ENCODE measurements around the gene MACROD2. TPM values are rescaled to one million over a fixed set of nuclear protein-coding genes. Genes with fewer than 3 reads are reported as not detected.

The MACROD2 gene
- polyA plus RNA-seq, 1 donor from 2014 or later: 23.2 TPM

GRCh38 chr20:15143478-15143877 is 1148.2 kb downstream of the MACROD2 start:
- H3K9ac ChIP-seq (ENCODE audit: low read length): no peak overlapping the region
- H3K27me3 ChIP-seq (ENCODE audit: insufficient read depth, low read depth, low read length): no peaks in the 10 kb centered on the region
- H3K79me2 ChIP-seq (replicated peaks; ENCODE audit: insufficient read depth, low read length): no peaks in the 10 kb centered on the region
- no peaks in the 10 kb centered on the region for H4K20me1 ChIP-seq (ENCODE audit: insufficient read depth)
- H3F3A ChIP-seq (ENCODE audit: insufficient read depth, low read length, poor library complexity, severe bottlenecking): no peaks in the 10 kb centered on the region
- no peak overlapping the region for H2AFZ ChIP-seq (ENCODE audit: low read depth, low read length)
- H3K4me2 ChIP-seq (ENCODE audit: low read length): no peak overlapping the region
- no peak overlapping the region for H3K4me3 ChIP-seq (ENCODE audit: low read length)
- H3K9me2 ChIP-seq (ENCODE audit: insufficient read depth, low read length): no peaks in the 10 kb centered on the region
- no peaks in the 10 kb centered on the region for H3K36me3 ChIP-seq (ENCODE audit: insufficient read depth, low read length)
- no peaks in the 10 kb centered on the region for H3K9me3 ChIP-seq (ENCODE audit: low read length)
- no peak overlapping the region for H3K27ac ChIP-seq (ENCODE audit: low read length)
- TF ChIP-seq CTCF (IDR thresholded peaks at IDR 0.05; ENCODE audit: poor library complexity, severe bottlenecking) (no peak), RAD21 (conservative IDR thresholded peaks at IDR 0.05) (no peak), EZH2 (IDR thresholded peaks at IDR 0.05; ENCODE audit: borderline replicate concordance, insufficient read depth, low read length, poor library complexity, severe bottlenecking) (no peak)

GRCh38 chr20:15144916-15145315 is 1149.6 kb downstream of the MACROD2 start:
- Histone ChIP-seq H3K4me3 (ENCODE audit: low read length) (no peak overlapping the region), H2AFZ (ENCODE audit: low read depth, low read length) (no peak overlapping the region), H4K20me1 (ENCODE audit: insufficient read depth) (no peaks in the 10 kb centered on the region), H3K9me2 (ENCODE audit: insufficient read depth, low read length) (no peaks in the 10 kb centered on the region), H3K79me2 (replicated peaks; ENCODE audit: insufficient read depth, low read length) (no peaks in the 10 kb centered on the region), H3K36me3 (ENCODE audit: insufficient read depth, low read length) (no peaks in the 10 kb centered on the region), H3F3A (ENCODE audit: insufficient read depth, low read length, poor library complexity, severe bottlenecking) (no peaks in the 10 kb centered on the region), H3K27me3 (ENCODE audit: insufficient read depth, low read depth, low read length) (no peaks in the 10 kb centered on the region), H3K9me3 (ENCODE audit: low read length) (no peaks in the 10 kb centered on the region), H3K27ac (ENCODE audit: low read length) (no peak overlapping the region), H3K4me2 (ENCODE audit: low read length) (no peak overlapping the region), H3K9ac (ENCODE audit: low read length) (no peak overlapping the region)
- TF ChIP-seq EP300 (conservative IDR thresholded peaks at IDR 0.05; ENCODE audit: poor library complexity, severe bottlenecking): no peak
- TF ChIP-seq EZH2 (IDR thresholded peaks at IDR 0.05; ENCODE audit: borderline replicate concordance, insufficient read depth, low read length, poor library complexity, severe bottlenecking): no peak
- TF ChIP-seq TAF1 (IDR thresholded peaks at IDR 0.05; ENCODE audit: low read depth): no peak
- TF ChIP-seq MXI1 (conservative IDR thresholded peaks at IDR 0.05; ENCODE audit: poor library complexity, severe bottlenecking): no peak
- no peak for TF ChIP-seq CTCF (IDR thresholded peaks at IDR 0.05; ENCODE audit: poor library complexity, severe bottlenecking)
- TF ChIP-seq POLR2AphosphoS5 (IDR thresholded peaks at IDR 0.05): no peak
- no peak for TF ChIP-seq SMC3 (conservative IDR thresholded peaks at IDR 0.05; ENCODE audit: poor library complexity)

DNA sequence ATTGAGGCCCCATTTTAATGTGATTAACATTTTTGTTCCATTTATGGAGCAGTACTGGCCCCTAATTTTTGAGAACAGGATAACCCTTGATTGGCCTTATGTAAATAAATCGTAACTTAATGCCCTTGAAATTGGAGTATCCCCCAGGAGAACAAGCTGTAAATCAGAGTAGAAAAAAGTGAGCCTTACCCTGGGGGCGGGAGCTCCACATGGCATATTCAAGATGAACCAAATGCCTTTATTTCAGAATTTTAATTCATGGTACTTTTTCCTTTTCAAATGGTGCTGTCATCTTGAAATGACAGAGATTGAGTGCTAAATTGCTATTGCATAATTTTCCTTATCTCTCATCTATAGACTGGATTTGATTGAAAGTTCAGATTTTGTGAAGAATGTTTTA is 1151.6 kb downstream of the MACROD2 start:
- no peak for TF ChIP-seq RAD21 (conservative IDR thresholded peaks at IDR 0.05)
- peak; percentile 31 for TF ChIP-seq REST (IDR thresholded peaks at IDR 0.05; ENCODE audit: borderline replicate concordance)
- no peak for TF ChIP-seq SMC3 (conservative IDR thresholded peaks at IDR 0.05; ENCODE audit: poor library complexity)
- TF ChIP-seq CTCF (IDR thresholded peaks at IDR 0.05; ENCODE audit: poor library complexity, severe bottlenecking): no peak
- peak; percentile 54 for TF ChIP-seq POLR2AphosphoS5 (IDR thresholded peaks at IDR 0.05)
- TF ChIP-seq EP300 (conservative IDR thresholded peaks at IDR 0.05; ENCODE audit: poor library complexity, severe bottlenecking): peak; percentile 95
- no peak for TF ChIP-seq TAF1 (IDR thresholded peaks at IDR 0.05; ENCODE audit: low read depth)
- Histone ChIP-seq H3K4me3 (ENCODE audit: low read length) (no peak overlapping the region), H3K79me2 (replicated peaks; ENCODE audit: insufficient read depth, low read length) (no peaks in the 10 kb centered on the region), H3K36me3 (ENCODE audit: insufficient read depth, low read length) (no peaks in the 10 kb centered on the region), H3K9me3 (ENCODE audit: low read length) (no peaks in the 10 kb centered on the region), H4K20me1 (ENCODE audit: insufficient read depth) (no peaks in the 10 kb centered on the region), H3F3A (ENCODE audit: insufficient read depth, low read length, poor library complexity, severe bottlenecking) (no peaks in the 10 kb centered on the region), H3K4me2 (ENCODE audit: low read length) (no peak overlapping the region), H3K27ac (ENCODE audit: low read length) (peak overlapping the region; percentile 42), H3K9me2 (ENCODE audit: insufficient read depth, low read length) (no peaks in the 10 kb centered on the region), H3K9ac (ENCODE audit: low read length) (no peak overlapping the region), H2AFZ (ENCODE audit: low read depth, low read length) (no peak overlapping the region), H3K27me3 (ENCODE audit: insufficient read depth, low read depth, low read length) (no peaks in the 10 kb centered on the region)
